Dedifferentiated amniotic fluid mesenchymal stem cell (primary cell): ENCODE data around the gene NDUFA9.
A peak's percentile ranks its signal among the peaks of the same experiment; 100 is the strongest.

Experiments
- DNase-seq: peaks from one replicate; pipeline ENCODE4 v3.0.0-alpha.2; 2016; ENCODE audit errors: extremely low spot score

The NDUFA9 gene

DNA sequence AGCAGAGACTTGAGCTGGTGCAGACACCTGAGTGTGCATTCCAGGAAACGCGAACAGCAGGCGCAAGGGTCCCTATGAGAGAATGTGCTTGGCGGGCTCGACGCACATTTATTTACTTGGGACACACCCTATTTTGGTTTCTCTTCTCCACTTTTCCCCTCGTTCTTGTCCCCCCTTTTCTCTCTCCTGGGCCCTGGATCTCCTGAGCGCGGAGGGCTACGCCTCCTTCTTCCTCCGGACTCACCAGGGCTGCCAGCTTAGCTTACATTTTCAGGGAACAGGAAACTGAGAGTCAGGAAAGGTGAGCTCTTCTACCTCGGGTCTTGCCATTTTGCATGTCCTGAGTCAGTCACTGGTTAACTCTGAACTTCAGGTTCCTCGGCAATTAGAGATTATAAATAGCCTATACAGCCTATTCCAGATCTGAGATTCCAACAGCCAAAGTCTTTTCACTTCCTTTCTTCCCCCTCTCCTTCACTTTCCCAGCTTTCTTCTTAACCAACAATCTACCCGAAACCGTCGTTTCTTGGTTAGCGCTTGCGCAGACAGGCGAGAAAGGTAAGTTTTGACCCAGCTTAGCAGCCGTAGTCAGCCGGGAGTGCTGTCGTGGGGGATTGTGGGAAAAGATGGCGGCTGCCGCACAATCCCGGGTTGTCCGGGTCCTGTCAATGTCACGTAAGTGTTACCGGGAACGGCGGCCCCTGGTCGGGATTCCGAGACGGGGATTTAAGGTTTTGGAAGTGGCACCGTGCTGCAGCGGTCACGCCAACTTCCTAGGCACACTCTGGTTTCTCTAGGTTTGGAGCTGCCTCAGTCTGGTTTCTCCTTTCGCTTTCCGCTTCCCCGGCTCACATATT lies at the start of gene NDUFA9, which contains the start of gene AKAP3:
Gene NDUFA9, plus strand, starts transcription at position 614 of the 857 bp plus-strand sequence. Its CDS starts 13 bp downstream, at position 627.
Gene AKAP3, minus strand, starts transcription at position 551 of the 857 bp plus-strand sequence. CDS start 10,855 bp downstream, outside the sequence.
- DNase-seq = peak; percentile 83

DNA sequence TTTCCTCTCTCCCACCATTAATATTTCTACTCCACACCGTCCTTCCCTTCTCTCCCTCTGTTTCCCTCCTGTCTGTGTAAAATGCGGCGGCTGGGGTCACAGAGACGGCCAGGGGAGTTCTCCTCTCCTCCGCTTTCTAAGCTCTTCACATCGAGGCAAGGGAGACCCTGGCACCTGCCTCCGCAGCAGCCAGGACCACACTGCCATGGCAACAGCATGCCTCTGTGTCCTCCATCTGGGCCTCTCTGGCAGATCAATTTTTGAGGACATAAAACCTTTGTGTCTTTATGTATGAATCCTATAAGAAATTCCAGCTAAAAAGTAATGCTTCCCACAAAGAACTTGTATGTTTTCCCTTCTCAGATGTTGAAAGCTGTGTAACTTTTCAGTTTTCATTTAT lies 45.5 kb upstream of the NDUFA9 start:
- DNase-seq = no peak

DNA sequence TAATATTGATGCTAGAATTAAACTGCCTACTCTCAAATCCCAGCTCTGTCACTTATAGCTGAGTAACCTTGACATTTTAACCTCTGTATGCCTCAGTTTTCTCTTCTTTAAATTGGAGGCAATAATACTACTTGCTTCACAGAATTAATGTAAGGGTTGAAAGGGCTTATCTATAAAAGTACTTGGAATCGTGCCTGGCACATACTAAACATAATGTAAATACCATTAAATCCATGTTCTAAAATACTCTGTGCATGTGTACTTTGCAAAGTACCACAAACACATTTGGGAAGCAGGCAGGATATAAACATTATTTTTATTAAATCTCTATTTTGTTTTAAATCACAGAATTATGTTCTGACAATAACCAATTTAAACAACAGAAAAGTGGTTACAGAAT lies 45.0 kb upstream of the NDUFA9 start:
- no peak for DNase-seq

DNA sequence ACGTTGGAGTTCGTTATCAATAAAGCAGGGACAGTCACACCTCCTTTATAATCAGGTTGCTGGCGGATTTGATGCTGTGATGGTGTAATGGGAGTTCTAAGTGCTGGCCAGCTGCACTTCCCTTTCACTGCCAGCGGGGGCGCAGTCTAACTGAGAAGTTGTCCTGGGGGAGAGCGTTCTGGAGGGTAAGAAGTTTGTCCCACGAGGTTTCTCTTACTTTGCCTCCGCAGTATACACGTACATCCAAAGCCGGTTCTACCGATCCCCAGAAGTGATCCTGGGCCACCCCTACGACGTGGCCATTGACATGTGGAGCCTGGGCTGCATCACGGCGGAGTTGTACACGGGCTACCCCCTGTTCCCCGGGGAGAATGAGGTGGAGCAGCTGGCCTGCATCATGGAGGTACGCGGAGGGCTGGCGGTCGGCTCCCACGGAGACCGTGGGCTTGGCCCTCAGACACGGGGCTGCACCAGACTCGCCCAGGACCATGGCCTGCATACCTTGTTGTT lies 44.2 kb upstream of the NDUFA9 start:
- DNase-seq = peak; percentile 91

DNA sequence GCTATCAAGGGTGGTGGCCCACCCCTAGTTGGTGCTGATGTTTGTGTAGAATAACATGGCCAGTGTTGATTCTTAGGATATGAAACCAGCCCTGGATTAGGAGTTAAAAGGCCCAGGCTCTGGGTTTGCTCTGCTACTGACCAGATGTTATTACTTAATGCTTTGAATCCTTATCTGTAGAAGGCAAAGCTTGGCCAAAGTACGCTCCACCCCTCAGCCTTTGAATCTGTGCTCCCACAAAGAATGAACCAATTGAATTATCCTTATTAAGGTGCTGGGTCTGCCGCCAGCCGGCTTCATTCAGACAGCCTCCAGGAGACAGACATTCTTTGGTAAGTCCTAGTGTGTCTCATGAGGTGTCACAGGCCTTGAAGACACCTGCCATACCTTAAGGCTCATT lies 41.9 kb upstream of the NDUFA9 start:
- no peak for DNase-seq

DNA sequence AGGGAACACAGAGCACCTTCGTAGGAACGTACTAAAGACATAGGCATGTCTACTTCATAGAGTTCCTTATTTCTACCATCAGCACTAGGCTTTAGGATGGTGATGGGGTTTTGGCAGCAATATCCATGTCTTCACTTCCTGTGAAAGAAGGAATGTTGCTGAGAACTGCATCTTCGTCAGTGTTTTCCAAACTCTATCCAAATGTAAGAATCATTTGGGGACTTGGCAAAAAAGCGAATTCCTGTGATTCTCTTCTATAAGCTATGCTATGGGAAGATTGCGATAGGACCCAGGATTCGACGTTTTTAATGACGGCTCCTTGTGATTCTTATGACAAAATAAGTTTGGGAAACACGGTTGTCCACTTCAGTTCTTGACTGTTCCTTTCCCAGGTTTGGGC lies 39.8 kb upstream of the NDUFA9 start:
- DNase-seq = no peak

DNA sequence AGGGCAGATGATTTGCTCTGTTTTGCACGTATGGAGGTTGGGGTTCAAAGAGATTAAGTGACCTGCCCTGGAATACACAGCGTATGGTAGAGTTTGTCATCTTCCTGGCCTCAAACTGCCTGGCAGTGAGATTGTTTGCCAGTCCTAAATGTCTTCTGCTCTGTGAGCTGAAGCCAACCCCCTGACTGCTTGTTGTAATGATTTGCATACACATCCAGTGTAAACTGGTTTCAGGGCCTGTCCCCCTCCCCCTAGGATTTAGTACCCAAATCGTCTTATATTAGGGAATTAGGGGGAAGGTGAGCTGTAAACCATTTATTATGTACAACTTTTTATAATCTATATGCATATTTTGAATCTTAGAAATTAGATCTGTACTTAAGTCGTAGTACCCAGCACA lies 38.4 kb upstream of the NDUFA9 start:
- DNase-seq = no peak

DNA sequence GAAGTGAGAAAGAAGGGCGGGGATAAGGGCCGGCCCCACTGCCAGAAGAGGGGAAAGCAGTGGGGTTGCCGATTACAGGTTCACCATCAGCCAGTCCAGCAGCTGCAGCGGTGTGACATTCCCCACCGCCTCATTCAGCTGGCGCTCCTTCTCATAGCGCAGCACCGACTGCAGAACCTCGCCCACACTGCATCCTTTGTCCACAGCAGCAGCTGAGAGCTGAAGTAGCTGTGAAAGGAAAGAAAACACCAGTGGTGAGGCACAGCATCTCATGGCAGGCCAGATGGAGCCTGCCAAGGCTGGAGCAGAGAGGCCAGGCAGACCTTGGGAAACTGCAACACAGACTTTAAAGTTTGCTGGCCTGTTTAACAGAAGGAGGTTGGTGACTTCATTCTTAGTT lies 33.2 kb upstream of the NDUFA9 start:
- DNase-seq = no peak

DNA sequence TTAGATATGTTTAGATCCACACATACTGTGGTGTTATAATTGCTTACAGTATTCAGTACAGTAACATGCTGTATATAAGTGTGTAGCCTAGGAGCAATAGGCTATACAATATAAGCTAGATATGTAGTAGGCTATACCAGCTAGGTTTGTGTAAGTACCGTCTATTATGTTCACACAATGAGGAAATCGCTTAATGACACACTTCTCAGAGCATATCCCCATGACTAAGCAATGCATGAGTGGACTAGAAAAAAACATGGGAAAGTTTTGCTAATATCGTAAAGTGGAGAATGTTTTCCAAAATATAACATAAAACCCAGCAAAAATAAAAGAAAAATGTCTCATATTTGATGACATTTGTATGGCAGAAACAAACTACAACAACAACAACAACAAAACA lies 27.4 kb upstream of the NDUFA9 start:
- DNase-seq = no peak

DNA sequence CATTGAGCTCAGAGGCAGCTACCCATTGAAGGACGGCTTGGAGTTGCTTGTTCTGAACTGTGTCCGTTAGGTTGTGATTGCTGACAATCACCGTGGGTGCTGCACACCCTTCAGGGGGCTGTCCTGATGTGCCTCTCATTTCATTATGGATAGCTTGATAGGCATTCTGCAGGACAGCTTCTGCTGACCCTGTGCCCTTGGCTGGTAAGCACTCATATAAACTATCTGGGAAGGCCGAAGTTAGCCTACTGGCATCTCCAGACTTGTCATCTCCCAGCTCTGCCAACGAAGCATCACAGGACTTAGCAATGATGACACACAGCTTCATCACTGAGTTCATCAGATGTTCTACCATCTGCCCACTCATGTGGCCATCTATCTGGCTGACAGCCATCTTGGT lies 22.4 kb upstream of the NDUFA9 start:
- DNase-seq = no peak

DNA sequence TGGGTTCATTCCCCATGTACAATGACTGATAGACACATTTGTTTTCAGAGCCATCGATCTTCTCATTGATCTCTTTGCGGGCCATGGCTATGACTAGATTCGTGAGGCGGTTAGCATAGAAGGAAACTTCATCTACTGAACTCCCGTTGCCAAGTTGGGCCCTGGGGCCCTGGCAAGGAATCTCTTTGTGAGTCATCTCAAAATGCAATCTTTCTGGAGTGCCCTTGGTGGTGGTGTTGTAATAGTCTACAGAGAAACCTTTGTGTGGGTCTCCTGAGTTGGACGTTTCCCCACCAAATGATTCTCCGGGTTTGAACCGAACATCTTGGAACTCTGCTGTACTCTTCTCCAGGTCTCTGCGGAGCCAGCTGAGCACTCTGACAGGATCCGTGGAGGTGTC lies 20.5 kb upstream of the NDUFA9 start:
- no peak for DNase-seq

DNA sequence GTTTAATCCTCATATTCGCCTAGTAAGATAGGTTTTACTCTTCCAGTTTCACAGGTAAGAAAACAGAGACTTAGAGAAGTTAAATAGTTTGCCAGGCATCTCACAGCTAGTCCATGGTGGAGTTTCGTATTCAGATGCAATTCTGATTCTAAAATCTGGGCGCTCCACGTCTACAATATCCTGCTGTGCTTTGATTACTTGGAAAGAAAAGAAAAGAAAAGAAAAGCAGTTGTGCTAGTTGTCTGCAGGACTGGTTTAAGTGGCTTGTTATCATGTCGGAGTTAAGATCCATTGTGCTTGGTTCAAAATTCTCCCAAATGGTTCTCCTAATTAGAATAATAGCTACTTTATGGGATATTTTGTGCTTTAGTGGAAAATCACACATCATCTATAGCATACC lies 18.7 kb upstream of the NDUFA9 start:
- no peak for DNase-seq

DNA sequence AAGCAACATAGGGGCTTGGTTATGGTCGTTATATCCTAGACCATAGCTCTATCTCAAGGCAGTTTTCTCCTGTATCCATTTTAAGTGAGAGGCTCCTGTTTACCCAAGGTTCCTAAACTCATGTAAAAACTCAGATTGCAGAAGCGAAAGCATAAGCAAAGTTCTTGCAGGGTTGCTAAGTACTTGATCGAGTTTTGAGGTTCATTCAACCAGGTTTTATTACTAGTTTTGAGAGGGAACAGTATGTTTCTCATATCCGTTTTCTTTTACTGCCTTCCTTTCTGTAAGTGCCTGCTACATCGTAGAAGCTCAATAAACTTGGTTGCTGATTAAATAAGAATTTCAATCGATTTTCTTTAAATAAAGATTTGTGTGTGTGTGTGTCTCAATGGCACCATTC lies 5.2 kb upstream of the NDUFA9 start:
- no peak for DNase-seq

DNA sequence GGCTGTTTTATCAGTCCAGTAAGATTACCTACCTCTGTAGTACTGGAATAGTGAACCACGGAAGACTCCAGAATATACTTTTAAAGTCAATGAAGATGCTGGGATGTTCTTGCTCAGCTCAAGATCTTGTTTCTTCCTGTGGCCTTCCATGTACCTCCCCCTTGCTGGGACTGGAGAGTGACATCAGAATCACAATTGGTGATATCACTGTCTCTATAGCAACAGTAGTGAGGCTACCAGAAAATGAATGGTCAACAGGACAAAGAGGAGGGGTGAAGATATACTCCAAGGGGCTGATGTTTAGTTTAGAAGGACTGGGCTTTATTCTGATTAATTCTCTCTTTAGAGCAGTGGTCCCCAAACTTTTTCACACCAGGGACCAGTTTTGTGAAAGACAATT lies 3.9 kb upstream of the NDUFA9 start:
- DNase-seq = no peak

DNA sequence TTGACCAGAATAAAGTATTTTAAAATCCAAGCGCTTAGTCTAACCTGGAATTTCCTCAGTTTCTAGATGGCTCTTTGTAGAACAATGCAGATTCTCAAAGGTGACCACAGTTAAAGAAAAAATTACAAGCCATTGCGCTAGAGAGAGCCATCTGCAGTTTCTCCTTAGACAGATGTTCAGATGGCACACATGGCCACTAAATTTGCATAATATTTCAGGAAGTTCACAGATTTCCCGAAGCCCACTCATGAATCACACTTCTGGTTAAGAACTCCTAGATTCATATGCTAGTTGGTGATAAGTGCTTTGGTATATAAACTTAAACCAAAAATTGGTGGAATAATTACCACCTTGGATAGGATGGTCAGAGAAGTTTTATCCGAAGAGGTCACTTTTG lies 812 bp upstream of the NDUFA9 start:
- no peak for DNase-seq

DNA sequence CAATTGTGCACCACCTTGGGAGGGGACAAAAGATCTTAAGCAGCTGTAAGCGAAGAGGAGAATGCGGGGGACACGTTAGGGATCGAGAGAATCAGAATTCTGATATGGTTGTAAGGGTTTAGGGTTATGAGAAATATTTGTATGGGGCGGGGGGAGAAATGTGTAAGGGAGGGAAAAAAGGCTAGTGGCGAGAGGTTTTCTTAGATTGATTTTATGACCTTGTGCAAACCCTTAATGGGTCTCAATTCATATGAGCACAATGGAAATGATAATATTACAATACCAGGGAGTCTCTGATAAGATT lies 396 bp downstream of the NDUFA9 start:
- DNase-seq = no peak

DNA sequence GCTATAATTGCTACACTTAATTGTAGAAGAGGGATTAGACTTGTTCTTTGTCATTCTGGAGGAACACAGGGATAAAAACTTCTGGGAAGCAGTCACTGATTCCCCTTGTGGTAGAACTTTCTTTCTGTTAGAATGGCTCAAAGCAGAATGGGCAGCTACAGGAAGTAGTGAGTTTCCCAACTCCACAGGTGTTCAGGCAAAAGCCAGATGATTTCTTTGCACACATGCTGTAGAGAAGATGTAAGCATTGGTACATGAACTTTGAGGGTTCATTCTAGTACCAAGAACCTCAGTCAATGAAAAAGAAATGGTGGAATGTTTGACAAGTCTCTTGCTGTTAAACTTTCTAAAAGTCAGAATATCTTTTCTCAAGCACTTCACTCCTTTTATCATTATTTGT lies 4.3 kb downstream of the NDUFA9 start:
- DNase-seq = no peak

DNA sequence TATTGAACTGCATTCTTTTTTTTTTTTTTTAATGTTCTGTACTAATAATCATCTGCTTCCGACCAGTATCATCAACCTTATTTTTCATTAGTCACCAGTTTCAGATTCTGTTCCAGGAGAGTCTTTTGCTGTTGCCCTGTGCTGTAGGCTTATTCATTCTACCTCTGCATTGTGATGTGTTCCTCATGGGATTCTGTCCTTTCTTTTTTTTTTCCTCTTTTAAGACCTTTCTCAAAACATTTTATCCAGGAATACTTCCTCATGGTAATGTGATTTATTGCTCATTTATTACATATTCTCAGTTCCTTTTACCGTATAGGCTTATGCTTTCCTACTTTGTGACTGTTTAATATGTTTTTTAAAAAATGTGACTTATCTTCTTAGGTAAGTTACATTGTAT lies 4.8 kb downstream of the NDUFA9 start:
- no peak for DNase-seq

DNA sequence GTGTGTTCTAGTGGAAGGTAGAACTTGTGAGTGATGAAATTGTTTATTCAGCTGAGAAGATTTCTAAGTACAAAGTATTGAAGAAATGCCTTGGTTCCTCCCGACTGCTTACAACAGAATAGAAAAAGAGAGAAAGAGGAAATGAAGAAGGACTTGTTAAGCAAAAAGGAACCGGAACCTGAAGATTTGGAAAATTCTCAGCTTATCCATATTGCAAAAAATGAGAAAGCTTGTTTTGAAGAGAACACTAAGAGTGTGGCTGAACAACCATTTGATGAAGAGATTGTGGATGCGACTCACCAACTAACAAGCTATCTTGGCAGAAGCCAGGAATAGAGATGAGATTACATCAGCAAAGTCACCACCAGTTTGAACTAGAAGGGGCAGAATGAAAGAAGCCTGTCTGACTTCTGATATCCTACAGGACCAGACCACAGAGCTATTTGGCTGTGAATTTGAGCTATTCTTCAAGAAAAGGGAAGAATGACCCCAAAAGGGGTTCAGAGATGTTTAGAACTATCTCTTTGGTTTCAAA lies 15.1 kb downstream of the NDUFA9 start:
- DNase-seq = peak; percentile 72

DNA sequence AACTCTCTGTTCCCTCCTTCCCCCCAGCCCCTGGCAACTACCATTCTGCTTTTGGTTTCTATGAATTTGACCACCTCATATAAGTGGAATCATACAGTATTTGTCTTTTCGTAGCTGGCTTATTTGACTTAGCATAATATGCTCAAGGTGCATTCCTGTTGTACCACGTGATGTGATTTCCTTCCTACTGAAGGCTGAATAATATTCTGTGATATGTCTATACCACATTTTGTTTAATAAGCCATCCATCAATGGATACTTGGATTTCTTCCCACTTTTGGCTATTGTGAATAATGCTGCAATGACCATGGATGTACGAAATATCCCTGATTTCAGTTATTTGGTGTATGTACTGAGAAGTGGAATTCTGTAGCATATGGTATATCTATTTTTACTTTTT lies 16.3 kb downstream of the NDUFA9 start:
- DNase-seq = no peak

DNA sequence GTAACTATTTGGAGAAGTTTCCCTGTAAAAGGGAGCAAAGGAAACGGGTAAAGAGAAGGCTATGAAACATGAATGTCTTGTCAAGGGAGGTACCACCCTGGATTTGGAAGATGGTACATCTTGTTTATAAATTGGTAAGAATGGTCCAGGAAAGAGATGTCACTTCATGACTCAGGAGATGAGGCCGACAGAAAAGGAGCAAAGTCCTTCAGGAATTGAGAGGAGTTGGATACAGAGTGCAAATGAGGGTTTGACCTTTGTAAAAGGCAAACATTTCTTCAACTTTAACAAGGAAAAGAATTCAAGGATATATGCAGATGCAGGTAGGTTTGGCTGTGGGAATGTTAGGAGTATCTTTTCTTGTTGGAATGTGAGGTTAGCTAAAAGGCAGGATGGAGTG lies 30.8 kb downstream of the NDUFA9 start:
- DNase-seq = no peak

DNA sequence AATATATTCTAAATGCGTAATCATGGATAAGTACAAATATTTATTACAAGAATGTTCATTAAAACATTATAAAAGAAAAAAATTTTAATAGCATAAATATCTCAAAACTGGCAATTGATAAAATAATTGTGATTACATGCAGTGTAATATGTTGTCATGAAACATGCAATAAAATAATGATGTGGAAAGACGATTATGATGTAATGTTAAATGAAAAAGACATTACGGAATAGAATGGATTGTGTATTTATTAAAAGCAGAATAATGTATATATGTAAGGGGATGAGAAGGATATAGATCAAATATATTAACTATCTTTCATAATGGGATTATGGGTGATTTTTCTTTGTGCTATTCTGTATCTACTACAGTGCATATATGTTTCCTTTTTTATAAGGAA lies 32.8 kb downstream of the NDUFA9 start:
- DNase-seq = no peak

DNA sequence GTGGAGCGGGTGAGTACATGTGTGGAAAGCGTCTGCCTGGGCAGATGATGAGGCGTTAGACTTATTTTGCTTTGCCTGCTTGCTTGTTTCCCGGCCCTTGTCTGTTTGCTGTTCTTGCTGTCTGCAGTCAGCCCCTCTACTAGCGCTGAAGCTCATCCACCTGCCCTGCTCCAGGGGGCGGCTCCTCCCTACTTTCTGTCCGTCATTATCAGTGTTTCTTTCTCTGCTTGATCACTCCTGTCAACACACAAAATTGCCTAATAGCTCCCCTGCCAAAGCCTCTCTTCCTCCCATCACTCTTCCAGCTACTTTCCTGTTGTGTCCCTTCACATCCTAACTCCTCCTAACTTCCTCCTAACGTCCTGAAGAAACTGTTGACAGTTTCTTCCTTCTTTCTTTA lies 36.4 kb downstream of the NDUFA9 start:
- no peak for DNase-seq

DNA sequence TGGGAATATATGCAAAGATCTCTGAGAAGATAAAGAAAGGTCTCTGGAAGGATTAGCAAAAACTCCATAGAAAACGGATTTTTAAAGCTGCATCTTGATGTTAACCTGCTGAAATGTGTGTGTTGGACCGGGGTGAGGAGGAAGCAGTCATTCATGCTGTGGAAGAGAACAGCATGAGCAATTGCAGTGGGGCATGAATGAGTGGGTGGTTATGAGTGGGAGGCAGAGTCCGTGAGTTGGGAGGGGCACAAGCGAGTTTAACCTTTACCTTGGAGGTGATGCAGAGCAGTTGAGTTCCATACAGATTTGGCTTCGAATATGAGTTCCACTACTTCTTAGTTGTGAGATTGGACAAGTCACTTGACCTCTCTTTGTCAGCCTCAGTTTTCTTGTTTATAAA lies 41.8 kb downstream of the NDUFA9 start:
- no peak for DNase-seq
